Measurements from ENCODE around the gene SLC35F4. TPM values are rescaled to one million over a fixed set of nuclear protein-coding genes. Genes with fewer than 3 reads are reported as not detected.
"Not testable (repeated sequence)": the region's sequence is repeated elsewhere in the genome, so short reads cannot be mapped to it uniquely, and the experiment has no call there.

SLC35F4 gene
- total RNA-seq, 1 experiment from 2014 or later, result 0.88 TPM

GRCh38 chr14:57816568-57817284, 49.2 kb downstream of the SLC35F4 start:
- in situ Hi-C loops (cut with HindIII; ENCODE audit: low sequenced_read_pairs), result no loop called here
- no peak for DNase-seq (ENCODE audit: low spot score)

DNA sequence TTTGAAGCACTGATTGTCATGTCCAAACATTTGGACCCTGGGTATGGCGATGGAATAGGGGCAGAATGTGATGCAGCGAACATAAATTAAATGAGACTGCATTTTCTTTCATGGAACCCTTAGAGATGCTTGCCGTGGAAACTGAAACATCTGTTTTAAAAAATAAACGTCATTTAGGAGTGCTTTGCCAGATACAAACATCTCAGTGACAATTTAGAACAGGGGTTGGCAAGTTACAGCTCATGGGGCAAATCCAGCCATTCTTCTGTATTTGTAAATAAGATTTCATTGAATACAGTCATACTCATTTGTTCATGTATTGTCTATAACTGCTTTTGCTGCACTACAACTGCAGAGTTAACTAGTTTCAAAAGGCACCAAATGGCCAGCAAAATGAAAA, 51.2 kb downstream of the SLC35F4 start:
- in situ Hi-C loops (cut with HindIII; ENCODE audit: low sequenced_read_pairs), result no loop called here
- DNase-seq (ENCODE audit: low spot score), result no peak

DNA sequence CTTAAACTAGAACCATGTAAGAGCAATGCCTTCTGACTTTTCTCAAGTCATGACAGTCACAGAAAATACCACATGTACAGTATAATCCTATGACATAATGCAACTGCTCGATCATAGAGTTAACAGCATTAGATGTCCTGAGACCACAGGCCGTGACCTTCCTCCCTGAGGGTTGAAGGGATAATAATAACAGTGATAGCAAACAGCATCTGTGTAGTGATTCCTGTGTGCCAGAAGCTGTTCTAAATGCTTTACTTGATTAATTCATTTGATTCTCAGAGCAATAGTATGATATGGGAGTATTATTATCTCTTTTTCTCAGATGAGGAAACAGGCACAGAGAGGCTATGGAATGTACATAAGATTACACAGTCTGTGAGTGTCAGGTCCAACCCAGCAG, 53.2 kb downstream of the SLC35F4 start:
- in situ Hi-C loops (cut with HindIII; ENCODE audit: low sequenced_read_pairs), result no loop called here
- no peak for DNase-seq (ENCODE audit: low spot score)

- in situ Hi-C loops (cut with HindIII; ENCODE audit: low sequenced_read_pairs), result no loop called here
Observed at GRCh38 chr14:57811998-57812546, 53.8 kb downstream of the SLC35F4 start.

DNA sequence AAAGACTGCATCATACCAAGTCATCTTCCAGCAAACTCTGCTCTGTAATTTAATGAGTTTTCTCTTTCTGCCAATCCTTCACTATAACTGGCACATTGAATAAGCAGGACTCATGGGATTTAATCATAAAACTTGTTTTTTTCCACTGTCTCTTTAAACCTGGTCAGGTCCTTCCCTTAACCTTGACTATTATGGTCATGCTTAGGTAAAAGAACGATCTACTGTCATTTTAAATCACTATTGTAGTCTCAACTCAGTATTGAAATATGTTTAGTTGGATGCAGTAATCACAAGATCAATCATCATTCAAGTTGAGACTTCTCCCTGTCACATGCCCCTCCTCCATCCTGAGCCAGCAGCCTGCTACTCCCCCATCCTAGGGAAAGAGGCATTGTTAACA, 56.1 kb downstream of the SLC35F4 start:
- DNase-seq (ENCODE audit: low spot score), result no peak
- in situ Hi-C loops (cut with HindIII; ENCODE audit: low sequenced_read_pairs), result no loop called here

More at GRCh38 chr14:57811998-57812546, 53.8 kb downstream of the SLC35F4 start:
- DNase-seq (ENCODE audit: low spot score), result no peak

DNA sequence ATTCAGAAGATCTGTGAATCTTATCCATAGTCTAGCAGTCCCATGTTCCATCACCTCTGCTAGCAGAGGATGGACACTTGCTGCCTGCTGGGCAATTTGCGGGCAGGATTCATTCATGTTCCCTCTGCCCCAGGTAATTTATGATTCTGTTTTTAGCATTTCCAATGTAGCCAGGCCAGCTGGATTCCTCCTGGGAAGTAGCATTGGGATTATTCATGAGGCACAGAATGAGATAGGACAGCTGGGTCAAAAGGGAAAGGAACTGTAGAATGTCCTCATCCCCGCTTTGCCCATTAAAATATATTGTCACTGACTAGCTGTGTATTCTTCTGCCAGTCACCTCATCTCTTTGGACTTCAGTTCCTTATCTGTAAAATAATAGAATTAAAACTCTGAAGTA, 68.7 kb downstream of the SLC35F4 start:
- peak; percentile 38 for DNase-seq (ENCODE audit: low spot score)
- in situ Hi-C loops (cut with HindIII; ENCODE audit: low sequenced_read_pairs), result no loop called here

DNA sequence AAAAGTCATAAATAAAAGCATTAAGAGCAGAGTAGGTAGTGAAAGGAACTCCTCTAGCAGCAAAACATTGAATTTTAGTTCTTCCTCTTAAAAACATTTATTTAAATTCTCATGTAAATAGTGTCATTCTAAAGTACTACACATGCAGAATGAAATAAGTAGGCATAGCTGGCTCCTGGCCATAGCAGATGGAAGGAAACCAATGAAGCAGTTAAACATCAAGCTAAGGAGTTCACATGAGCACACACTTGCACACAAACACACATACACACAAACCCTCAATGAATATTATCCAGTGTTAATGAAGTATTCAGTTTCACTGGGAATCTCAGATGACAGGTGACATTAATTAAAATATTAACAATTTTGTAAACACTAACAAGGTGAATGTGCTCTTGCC, 69.3 kb downstream of the SLC35F4 start:
- in situ Hi-C loops (cut with HindIII; ENCODE audit: low sequenced_read_pairs), result no loop called here
- DNase-seq (ENCODE audit: low spot score), result peak; percentile 47

DNA sequence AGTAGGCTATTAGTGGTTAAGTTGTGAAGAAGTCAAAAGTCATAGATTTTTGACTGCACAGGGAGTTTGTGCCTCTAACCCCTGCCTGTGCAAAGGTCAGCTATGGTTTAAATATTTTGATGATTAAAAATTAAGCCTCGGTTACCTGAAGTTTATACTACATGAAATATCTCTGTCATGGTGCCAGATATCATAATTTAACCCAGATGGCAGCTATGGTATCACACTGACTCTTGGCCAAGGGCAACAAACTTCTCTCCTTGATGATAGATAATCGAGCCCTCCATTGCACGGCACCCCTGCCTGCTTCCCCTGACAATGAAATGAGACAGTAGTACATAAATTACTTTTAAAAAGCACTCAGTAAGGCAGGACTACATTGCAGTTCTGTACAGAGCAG, 80.8 kb downstream of the SLC35F4 start:
- DNase-seq (ENCODE audit: low spot score), result peak; percentile 43
- in situ Hi-C loops (cut with HindIII; ENCODE audit: low sequenced_read_pairs), result no loop called here

DNA sequence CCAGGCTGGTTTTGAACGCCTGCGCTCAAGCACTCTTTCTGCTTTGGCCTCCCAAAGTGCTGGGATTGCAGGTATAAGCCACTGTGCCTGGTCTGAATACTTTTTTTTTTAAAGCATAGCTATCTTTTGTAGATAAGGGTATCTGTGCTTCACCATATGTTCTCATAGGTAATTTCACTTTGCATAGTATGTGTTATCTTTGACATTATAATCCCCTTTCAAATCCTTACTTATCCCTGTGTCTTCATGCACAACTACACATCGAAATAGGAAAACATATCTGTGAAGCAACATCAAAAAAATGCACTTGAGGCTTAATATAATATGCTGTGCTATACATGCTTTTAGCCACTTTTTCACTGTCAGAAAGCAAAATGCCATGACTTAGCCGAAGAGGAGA, 94.1 kb downstream of the SLC35F4 start:
- in situ Hi-C loops (cut with HindIII; ENCODE audit: low sequenced_read_pairs), result no loop called here
- no peak for DNase-seq (ENCODE audit: low spot score)

DNA sequence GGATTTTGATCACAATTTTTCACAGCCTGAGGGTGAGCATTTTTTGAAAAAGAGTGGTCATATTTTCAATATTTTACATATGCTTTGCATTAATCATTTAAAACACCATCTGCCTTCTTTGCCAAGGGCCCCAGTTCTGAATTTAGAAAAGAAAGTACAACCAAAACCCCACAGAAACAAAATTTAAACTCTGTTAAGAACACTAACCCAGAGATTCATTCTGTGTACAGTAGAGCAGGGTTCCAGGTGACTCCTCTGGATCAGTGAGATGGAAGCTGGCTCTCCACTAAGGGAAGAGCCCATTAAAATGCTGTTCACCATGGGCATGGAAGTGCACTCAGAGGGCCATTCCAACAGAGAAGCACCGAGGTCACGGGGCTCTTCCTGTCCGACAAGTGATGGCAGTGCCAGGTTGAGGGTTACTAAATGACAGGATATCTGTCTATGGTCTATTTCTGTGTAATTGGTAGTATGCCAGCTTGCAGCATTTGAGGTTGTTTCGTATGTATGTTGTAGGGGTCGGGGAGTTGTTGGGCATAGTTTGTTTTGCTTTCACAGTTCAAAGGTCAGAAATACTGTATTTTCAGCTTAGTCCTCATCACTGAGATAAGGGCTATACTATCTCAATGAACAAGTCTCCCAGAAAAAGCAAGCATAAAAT, 95.9 kb downstream of the SLC35F4 start:
- in situ Hi-C loops (cut with HindIII; ENCODE audit: low sequenced_read_pairs), result no loop called here
- DNase-seq (ENCODE audit: low spot score), result no peak

- in situ Hi-C loops (cut with HindIII; ENCODE audit: low sequenced_read_pairs), result no loop called here
- no peak for DNase-seq (ENCODE audit: low spot score)
Observed at GRCh38 chr14:57761800-57762199, 104.1 kb downstream of the SLC35F4 start.

GRCh38 chr14:57760896-57761295, 105.0 kb downstream of the SLC35F4 start:
- no peak for DNase-seq (ENCODE audit: low spot score)
- in situ Hi-C loops (cut with HindIII; ENCODE audit: low sequenced_read_pairs), result no loop called here

DNA sequence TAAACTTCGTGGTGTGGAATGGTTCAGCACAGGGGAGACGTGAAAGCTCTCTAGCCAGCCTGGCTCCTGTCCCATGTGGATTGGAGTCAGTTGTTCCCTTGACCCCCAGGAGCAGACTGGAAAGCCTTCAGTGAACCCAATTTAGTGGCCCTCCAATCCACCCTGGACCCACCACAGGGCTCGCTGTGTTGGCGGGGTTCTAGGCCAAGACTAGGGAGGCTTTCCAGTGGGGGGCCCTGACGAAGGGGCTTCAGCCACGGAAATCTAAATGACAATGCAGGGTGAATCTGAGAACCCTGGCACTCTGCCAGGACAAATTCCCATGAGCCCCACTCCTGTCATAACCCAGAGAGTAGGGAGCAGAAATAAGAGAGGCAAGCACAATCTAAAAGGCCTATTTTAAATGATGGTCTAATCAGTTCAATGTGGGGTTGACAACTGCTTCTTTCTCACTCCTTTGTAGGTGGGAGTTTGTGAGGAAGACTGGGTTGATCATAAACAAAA, 110.8 kb downstream of the SLC35F4 start:
- in situ Hi-C loops (cut with HindIII; ENCODE audit: low sequenced_read_pairs), result no loop called here
- DNase-seq (ENCODE audit: low spot score), result no peak

DNA sequence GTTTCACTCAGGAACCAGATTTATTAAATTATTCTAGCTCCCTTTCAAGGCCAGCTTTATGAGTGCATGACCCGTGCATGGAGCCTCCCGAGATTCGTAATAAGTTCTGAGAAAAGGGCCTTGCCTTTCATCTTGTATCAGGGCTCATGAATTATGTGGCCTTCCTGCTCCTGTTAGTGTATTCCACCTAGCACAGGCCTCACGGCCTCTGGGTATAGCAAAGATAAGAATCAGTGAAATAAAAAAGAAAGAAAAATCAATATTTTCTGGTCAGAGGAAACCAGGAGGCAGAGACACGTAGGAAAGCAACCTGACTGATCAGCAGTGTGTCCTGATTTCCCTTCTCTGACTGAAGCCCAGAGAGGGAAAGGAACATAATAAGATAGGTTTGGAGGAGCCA, 111.4 kb downstream of the SLC35F4 start:
- in situ Hi-C loops (cut with HindIII; ENCODE audit: low sequenced_read_pairs), result no loop called here
- no peak for DNase-seq (ENCODE audit: low spot score)

- DNase-seq (ENCODE audit: low spot score), result no peak
- in situ Hi-C loops (cut with HindIII; ENCODE audit: low sequenced_read_pairs), result no loop called here
Observed at GRCh38 chr14:57753821-57754220, 112.1 kb downstream of the SLC35F4 start.

- DNase-seq (ENCODE audit: low spot score); in situ Hi-C loops (cut with HindIII; ENCODE audit: low sequenced_read_pairs): not testable (repeated sequence)
Observed at GRCh38 chr14:57752142-57752695, 113.7 kb downstream of the SLC35F4 start.

GRCh38 chr14:57751400-57751799, 114.5 kb downstream of the SLC35F4 start:
- no peak for DNase-seq (ENCODE audit: low spot score)

DNA sequence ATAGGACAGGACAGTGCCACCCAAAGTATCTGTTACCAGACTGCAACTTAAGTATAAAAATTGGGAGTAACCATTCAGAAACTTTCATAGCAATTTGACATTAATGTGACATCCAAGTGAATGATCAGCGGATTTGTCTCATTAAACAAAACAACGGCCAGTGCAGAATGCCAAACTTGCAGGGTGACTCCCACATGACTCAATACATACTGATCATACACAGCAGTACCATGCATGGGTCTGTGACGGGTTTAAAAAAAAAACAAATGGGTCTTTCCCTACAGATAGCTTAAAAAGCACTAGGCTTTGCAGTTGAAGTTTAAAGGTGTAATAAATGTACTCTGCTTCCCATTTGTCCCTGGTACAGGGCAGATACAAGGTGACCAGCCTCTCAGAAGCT, 116.6 kb downstream of the SLC35F4 start:
- no peak for DNase-seq (ENCODE audit: low spot score)
- in situ Hi-C loops (cut with HindIII; ENCODE audit: low sequenced_read_pairs), result no loop called here

More at GRCh38 chr14:57751400-57751799, 114.5 kb downstream of the SLC35F4 start:
- in situ Hi-C loops (cut with HindIII; ENCODE audit: low sequenced_read_pairs), result no loop called here

DNA sequence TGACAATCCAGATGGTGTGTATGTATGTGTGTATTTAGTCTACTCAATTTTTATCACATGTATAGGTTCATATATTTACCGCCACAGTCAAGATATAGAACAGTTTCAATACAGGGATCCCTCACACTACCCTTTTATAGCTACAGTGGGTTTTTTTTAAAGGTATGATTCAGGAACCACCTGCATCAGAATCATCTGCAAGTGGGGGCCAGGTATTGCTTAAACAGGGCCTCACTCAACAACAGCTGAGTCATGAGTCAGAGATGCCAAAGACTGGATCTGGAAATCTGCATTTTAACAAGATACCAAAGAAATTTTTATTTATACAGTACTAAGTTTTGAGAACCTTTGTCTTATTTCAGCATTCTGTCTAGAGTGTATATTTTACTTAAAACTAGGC, 117.6 kb downstream of the SLC35F4 start:
- DNase-seq (ENCODE audit: low spot score), result no peak
- in situ Hi-C loops (cut with HindIII; ENCODE audit: low sequenced_read_pairs), result no loop called here

- no peak for DNase-seq (ENCODE audit: low spot score)
- in situ Hi-C loops (cut with HindIII; ENCODE audit: low sequenced_read_pairs), result no loop called here
Observed at GRCh38 chr14:57747036-57747435, 118.9 kb downstream of the SLC35F4 start.
